OCI-LY3 (cell line): Measurements from ENCODE around the gene SHH.

Experiments used
- H2AFZ ChIP-seq: fragments of 200-600, 300-600 bp; shearing (Covaris generic); 2 replicates; pipeline ENCODE4 v1.6.0; 2014; ENCODE audit warnings: antibody characterized with exemption, low read depth, low read length
- H3K27ac ChIP-seq: fragments of 200-600, 300-600 bp; sonication (generic); 2 replicates; pipeline ENCODE4 v1.5.1; 2014; ENCODE audit warnings: mild to moderate bottlenecking, low read length, moderate library complexity, mixed read lengths
- H3K27me3 ChIP-seq: fragments of 200-600, 300-600 bp; sonication (generic); 2 replicates; pipeline ENCODE4 v1.6.1; 2014; ENCODE audit warnings: low read depth, low read length, mixed read lengths
- H3K36me3 ChIP-seq: fragments of 200-600, 300-600 bp; sonication (generic); replicated peaks from 2 replicates; pipeline ENCODE3; 2014; ENCODE audit warnings: low read depth, low read length, mixed read lengths
- H3K4me1 ChIP-seq: fragments of 300-600, 200-600 bp; sonication (generic); 2 replicates; pipeline ENCODE4 v1.6.1; 2014; ENCODE audit warnings: low read length, mixed read lengths
- H3K4me2 ChIP-seq: fragments of 200-600, 300-600 bp; sonication (generic); 2 replicates; pipeline ENCODE4 v1.6.1; 2014; ENCODE audit warnings: low read length, mixed read lengths
- H3K4me3 ChIP-seq: fragments of 300-600, 200-600 bp; sonication (generic); 2 replicates; pipeline ENCODE4 v1.5.1; 2014; ENCODE audit warnings: antibody characterized with exemption, mild to moderate bottlenecking, low read length, moderate library complexity
- H3K79me2 ChIP-seq: fragments of 300-600, 200-600 bp; shearing (Covaris generic); 2 replicates; pipeline ENCODE4 v1.6.1; 2014; ENCODE audit warnings: mild to moderate bottlenecking, low read length, mixed read lengths
- H3K9ac ChIP-seq: fragments of 300-600, 200-600 bp; shearing (Covaris generic); 2 replicates; pipeline ENCODE4 v1.6.0; 2014; ENCODE audit warnings: mild to moderate bottlenecking, low read length, moderate library complexity
- H3K9me3 ChIP-seq: fragments of 200-600, 300-600 bp; shearing (Covaris generic); 2 replicates; pipeline ENCODE4 v1.6.1; 2014; ENCODE audit warnings: low read length, mixed read lengths; ENCODE audit not compliant: insufficient read depth
- H4K20me1 ChIP-seq: fragments of 200-600, 300-600 bp; sonication (generic); 2 replicates; pipeline ENCODE4 v1.6.1; 2016; ENCODE audit warnings: low read length, mixed read lengths; ENCODE audit not compliant: insufficient read depth
- CTCF ChIP-seq: fragments of 200-600, 300-600 bp; sonication (generic); IDR thresholded peaks from 2 replicates; pipeline ENCODE4 v1.5.1; 2014; ENCODE audit warnings: antibody characterized with exemption, low read length, low read depth
- EZH2phosphoT487 ChIP-seq: fragments of 200-600 bp; shearing (Covaris generic); IDR thresholded peaks from 2 replicates; pipeline ENCODE4 v1.6.1; 2018; ENCODE audit warnings: antibody characterized with exemption, mixed run types, low read depth

SHH gene

GRCh38 chr7:155851892-155852291 lies 39.6 kb upstream of the SHH start:
- no peaks in the 10 kb centered on the region for H3K36me3 ChIP-seq
- H3K9ac ChIP-seq, result no peak overlapping the region
- no peaks in the 10 kb centered on the region for H3K9me3 ChIP-seq
- no peak overlapping the region for H2AFZ ChIP-seq
- H3K27me3 ChIP-seq, result peaks cover 10% of the 10 kb centered on the region; the same call in 1 of the 2 replicates
- H3K4me1 ChIP-seq, result no peaks in the 10 kb centered on the region
- TF ChIP-seq EZH2phosphoT487 (no peak), CTCF (no peak)
- no peak overlapping the region for H3K4me2 ChIP-seq
- no peaks in the 10 kb centered on the region for H3K79me2 ChIP-seq
- no peaks in the 10 kb centered on the region for H4K20me1 ChIP-seq
- no peak overlapping the region for H3K4me3 ChIP-seq
- H3K27ac ChIP-seq, result no peak overlapping the region

DNA sequence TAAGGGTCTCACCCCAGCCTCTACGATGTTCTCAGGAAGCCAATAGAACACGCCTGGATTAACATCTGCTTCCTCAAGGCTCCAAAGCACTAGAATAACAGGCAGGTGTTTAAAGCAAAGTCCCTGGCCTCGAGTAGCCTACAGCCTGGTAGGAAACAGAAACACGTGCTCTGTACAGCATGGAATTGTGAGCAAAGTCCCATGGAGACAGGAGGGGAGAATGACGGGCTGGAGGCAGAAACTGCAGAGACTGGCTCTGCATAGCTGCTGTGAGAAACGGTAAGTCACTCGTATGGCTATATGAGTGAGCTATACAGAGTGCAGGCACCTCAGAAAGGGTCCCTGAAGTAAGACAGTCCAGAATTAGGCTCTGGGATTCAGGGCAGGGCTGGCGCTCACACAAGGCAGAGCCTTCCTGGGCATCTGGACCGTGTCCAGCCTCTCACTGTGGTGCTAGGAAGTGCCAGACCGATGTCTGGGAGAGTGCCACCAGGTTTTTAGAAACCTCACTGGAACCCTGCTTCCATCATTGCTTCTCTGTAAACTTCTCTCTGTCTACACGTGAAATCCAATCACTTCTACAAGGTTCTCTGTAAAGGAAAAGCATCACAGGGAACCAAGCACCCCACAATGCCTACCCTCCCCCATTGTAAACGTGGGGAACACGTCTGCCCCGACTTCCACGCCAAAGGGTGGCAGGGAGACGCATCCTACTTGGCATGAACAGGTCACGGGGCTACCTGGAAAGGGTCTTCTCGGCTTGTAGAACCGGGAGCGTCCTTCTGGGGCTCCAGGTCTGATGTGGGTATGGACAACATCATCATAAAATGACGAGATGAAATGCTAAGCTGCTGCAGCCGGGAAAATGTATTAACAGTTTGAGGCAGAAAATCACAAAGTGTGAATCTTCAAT lies 38.8 kb upstream of the SHH start:
- no peaks in the 10 kb centered on the region for H3K79me2 ChIP-seq
- H2AFZ ChIP-seq, result no peak overlapping the region
- H3K27me3 ChIP-seq, result peaks cover 10% of the 10 kb centered on the region; the same call in 1 of the 2 replicates
- H3K9ac ChIP-seq, result no peak overlapping the region
- H3K9me3 ChIP-seq, result no peaks in the 10 kb centered on the region
- no peaks in the 10 kb centered on the region for H3K36me3 ChIP-seq
- no peaks in the 10 kb centered on the region for H4K20me1 ChIP-seq
- no peak overlapping the region for H3K27ac ChIP-seq
- no peaks in the 10 kb centered on the region for H3K4me1 ChIP-seq
- TF ChIP-seq CTCF (no peak), EZH2phosphoT487 (no peak)
- no peak overlapping the region for H3K4me3 ChIP-seq
- H3K4me2 ChIP-seq, result no peak overlapping the region

DNA sequence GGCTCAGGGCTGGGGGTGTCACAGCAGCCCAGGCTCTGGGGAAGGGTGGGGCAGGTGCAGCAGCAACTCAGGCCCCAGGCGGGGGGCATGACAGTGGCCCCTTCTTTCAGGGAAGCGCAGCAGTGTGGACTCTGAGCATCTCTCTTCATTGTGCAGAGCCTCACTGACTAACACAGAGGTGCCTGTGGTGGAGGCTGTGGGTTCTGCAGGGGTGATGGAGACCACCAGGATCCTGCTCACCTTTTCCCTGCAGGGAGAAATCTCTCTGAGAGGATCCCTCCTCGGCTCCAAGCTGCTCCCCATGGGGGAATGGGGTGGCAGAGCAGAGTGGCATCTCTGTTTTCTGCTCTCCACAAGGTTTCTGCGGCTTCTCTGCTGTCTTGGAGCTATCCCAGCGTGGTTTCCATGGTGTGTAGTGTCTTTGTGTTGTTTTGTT lies 37.8 kb upstream of the SHH start:
- Histone ChIP-seq H3K4me2 (no peak overlapping the region), H3K9me3 (no peaks in the 10 kb centered on the region), H3K36me3 (no peaks in the 10 kb centered on the region), H3K4me1 (no peaks in the 10 kb centered on the region), H3K27ac (no peak overlapping the region), H2AFZ (no peak overlapping the region), H4K20me1 (no peaks in the 10 kb centered on the region), H3K4me3 (no peak overlapping the region), H3K9ac (no peak overlapping the region), H3K27me3 (peaks cover 6% of the 10 kb centered on the region), H3K79me2 (no peaks in the 10 kb centered on the region)
- TF ChIP-seq EZH2phosphoT487, result no peak
- no peak for TF ChIP-seq CTCF
